KMS-11 (cell line): ENCODE measurements around the gene LAMA2.

ENCODE experiments used
- H2AFZ ChIP-seq: fragments of 200-600 bp; sonication (generic); 2 replicates; pipeline ENCODE4 v1.6.1; 2016; ENCODE audit warnings: antibody characterized with exemption, mixed run types, low read depth
- H3K27ac ChIP-seq: fragments of 200-600 bp; sonication (generic); 2 replicates; pipeline ENCODE4 v1.6.1; 2016; ENCODE audit warnings: mild to moderate bottlenecking, mixed run types
- H3K27me3 ChIP-seq: fragments of 200-600 bp; sonication (generic); 2 replicates; pipeline ENCODE4 v1.6.1; 2017; ENCODE audit warnings: mild to moderate bottlenecking, low read depth, mixed run types, moderate library complexity; ENCODE audit not compliant: insufficient read depth
- H3K36me3 ChIP-seq: fragments of 200-600 bp; sonication (generic); 2 replicates; pipeline ENCODE4 v1.6.1; 2017; ENCODE audit warnings: mild to moderate bottlenecking, mixed run types; ENCODE audit not compliant: insufficient read depth
- H3K4me1 ChIP-seq: fragments of 200-600 bp; sonication (generic); 2 replicates; pipeline ENCODE4 v1.6.1; 2016; ENCODE audit warnings: mild to moderate bottlenecking, low read depth, mixed run types; ENCODE audit not compliant: poor library complexity, severe bottlenecking
- H3K4me2 ChIP-seq: fragments of 200-600 bp; sonication (generic); 2 replicates; pipeline ENCODE4 v1.7.0; 2016; ENCODE audit warnings: mild to moderate bottlenecking, mixed run types
- H3K4me3 ChIP-seq: fragments of 200-600 bp; sonication (generic); IDR thresholded peaks from 2 replicates; pipeline ENCODE4 v1.6.1; 2017; ENCODE audit warnings: low read depth, low read length, mixed read lengths; ENCODE audit not compliant: insufficient read depth
- H3K79me2 ChIP-seq: fragments of 200-600 bp; sonication (generic); 2 replicates; pipeline ENCODE4 v1.6.1; 2016; ENCODE audit warnings: low read depth, mixed run types; ENCODE audit not compliant: insufficient read depth
- H3K9ac ChIP-seq: fragments of 200-600 bp; sonication (generic); 2 replicates; pipeline ENCODE4 v1.6.1; 2016; ENCODE audit warnings: mild to moderate bottlenecking, mixed run types
- H4K20me1 ChIP-seq: fragments of 200-600 bp; sonication (generic); 2 replicates; pipeline ENCODE4 v1.6.1; 2016; ENCODE audit warnings: mild to moderate bottlenecking, mixed run types; ENCODE audit not compliant: insufficient read depth
- TF ChIP-seq, protein P1 (sequence below): fragments of 200-600 bp; sonication (generic); conservative IDR thresholded peaks from 2 replicates; pipeline ENCODE4 v1.6.1; 2017; ENCODE audit warnings: low read depth, mild to moderate bottlenecking, antibody characterized with exemption, low read length, moderate library complexity, mixed read lengths

The LAMA2 gene

DNA sequence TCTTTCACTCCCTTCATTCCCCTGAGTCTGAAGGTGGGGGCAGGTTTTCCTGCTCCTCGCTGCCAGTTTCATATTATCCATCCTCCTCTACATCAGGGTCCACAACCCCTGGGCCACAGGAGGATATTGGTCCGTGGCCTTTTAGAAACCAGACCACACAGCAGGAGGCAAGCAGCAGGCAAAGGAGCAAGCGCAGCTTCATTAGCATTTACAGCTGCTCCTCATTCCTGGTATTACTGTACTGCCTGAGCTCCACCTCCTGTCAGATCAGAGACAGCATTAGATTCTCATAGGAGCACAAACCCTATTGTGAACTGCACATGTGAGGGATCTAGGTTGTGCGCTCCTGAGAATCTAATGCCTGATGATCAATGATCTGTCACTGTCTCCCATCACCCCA, 446.7 kb downstream of the LAMA2 start:
- Histone ChIP-seq H3K4me1 (no peaks in the 10 kb centered on the region), H4K20me1 (no peaks in the 10 kb centered on the region), H3K27me3 (no peaks in the 10 kb centered on the region), H3K79me2 (no peaks in the 10 kb centered on the region), H3K27ac (no peak overlapping the region), H3K9ac (no peak overlapping the region), H3K36me3 (no peaks in the 10 kb centered on the region), H3K4me3 (no peak overlapping the region), H2AFZ (no peak overlapping the region), H3K4me2 (no peak overlapping the region)
- TF ChIP-seq, protein P1, sequence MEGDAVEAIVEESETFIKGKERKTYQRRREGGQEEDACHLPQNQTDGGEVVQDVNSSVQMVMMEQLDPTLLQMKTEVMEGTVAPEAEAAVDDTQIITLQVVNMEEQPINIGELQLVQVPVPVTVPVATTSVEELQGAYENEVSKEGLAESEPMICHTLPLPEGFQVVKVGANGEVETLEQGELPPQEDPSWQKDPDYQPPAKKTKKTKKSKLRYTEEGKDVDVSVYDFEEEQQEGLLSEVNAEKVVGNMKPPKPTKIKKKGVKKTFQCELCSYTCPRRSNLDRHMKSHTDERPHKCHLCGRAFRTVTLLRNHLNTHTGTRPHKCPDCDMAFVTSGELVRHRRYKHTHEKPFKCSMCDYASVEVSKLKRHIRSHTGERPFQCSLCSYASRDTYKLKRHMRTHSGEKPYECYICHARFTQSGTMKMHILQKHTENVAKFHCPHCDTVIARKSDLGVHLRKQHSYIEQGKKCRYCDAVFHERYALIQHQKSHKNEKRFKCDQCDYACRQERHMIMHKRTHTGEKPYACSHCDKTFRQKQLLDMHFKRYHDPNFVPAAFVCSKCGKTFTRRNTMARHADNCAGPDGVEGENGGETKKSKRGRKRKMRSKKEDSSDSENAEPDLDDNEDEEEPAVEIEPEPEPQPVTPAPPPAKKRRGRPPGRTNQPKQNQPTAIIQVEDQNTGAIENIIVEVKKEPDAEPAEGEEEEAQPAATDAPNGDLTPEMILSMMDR = no peak

DNA sequence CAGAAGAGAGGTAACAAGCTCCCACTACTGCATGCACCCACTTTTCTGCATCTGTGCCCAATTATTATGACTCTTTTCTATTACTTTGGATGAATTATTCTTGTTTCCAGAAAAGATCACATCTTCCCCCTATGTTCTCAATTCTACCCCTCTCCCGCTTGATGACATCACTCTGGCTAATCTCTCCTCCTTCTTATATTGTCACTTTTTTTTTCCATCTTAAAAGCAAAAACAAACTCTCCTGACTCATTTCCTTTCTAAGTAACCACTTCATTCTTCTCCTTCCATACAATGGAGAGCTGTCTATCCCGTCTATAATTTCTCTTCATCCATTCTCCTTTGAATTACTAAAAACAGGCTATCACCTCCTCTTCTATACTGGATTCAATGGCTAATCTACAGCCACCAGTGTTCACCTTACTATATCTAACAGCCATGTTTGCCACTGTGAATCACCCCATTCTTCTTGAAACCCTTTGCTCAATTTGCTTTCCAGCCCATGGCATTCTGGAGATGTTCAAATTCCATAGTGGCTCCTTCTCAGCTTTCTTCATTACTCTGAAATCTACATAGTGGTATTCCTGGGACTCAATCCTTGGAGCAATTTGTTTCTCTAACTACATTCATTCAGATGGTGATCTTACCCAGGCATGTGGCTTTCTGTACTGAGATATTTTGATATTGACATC, 448.7 kb downstream of the LAMA2 start:
- no peak overlapping the region for H3K27ac ChIP-seq
- TF ChIP-seq, protein P1 = no peak
- H3K79me2 ChIP-seq = no peaks in the 10 kb centered on the region
- H3K4me1 ChIP-seq = no peaks in the 10 kb centered on the region
- H2AFZ ChIP-seq = no peak overlapping the region
- no peaks in the 10 kb centered on the region for H3K27me3 ChIP-seq
- no peak overlapping the region for H3K4me2 ChIP-seq
- H3K36me3 ChIP-seq = no peaks in the 10 kb centered on the region
- no peak overlapping the region for H3K4me3 ChIP-seq
- no peaks in the 10 kb centered on the region for H4K20me1 ChIP-seq
- no peak overlapping the region for H3K9ac ChIP-seq

DNA sequence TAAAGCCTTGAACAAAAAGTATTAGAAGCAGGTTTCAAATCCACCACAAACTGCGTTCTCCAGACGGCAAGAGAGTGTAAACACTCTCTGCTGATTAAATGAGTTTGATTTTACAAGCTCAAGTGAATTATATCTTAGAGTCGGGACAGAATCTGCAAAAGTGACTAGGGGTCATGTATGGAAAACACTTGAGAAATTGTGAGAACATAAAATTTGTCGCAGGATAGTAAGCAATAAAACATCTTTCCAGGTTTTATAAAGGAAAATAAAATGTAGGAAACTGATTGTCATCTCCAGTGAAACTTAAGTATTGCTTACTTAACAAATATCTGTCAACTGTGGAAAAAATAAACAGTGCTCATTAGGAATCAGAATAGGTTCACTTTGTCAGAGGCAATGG, 452.9 kb downstream of the LAMA2 start:
- H3K4me1 ChIP-seq = no peaks in the 10 kb centered on the region
- no peaks in the 10 kb centered on the region for H3K27me3 ChIP-seq
- no peak overlapping the region for H3K27ac ChIP-seq
- H3K36me3 ChIP-seq = no peaks in the 10 kb centered on the region
- H2AFZ ChIP-seq = no peak overlapping the region
- no peak overlapping the region for H3K4me3 ChIP-seq
- no peaks in the 10 kb centered on the region for H4K20me1 ChIP-seq
- TF ChIP-seq, protein P1 = no peak
- H3K4me2 ChIP-seq = no peak overlapping the region
- no peaks in the 10 kb centered on the region for H3K79me2 ChIP-seq
- no peak overlapping the region for H3K9ac ChIP-seq

DNA sequence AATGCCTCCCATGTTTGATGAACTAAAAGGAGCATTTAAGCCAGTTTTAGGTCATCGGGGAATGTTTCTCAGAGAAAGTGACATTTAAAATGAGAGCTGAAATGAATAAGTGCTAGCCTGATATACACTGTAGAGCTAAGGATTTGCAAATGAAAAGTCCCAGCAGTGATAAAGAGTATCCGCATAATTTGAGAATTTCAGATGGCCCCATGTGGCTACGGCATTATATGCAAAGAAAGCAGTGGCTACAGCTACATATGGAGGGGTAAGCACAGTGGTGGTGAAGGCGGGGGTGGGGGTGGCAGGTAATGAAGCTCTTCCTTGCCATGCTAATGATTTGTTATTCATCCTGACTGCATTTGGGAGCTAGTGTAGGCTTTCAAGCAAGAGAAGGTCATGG, 455.7 kb downstream of the LAMA2 start:
- TF ChIP-seq, protein P1 = no peak
- H3K4me2 ChIP-seq = no peak overlapping the region
- no peak overlapping the region for H3K27ac ChIP-seq
- H3K79me2 ChIP-seq = no peaks in the 10 kb centered on the region
- no peak overlapping the region for H2AFZ ChIP-seq
- H3K9ac ChIP-seq = no peak overlapping the region
- no peaks in the 10 kb centered on the region for H3K4me1 ChIP-seq
- no peaks in the 10 kb centered on the region for H3K36me3 ChIP-seq
- no peaks in the 10 kb centered on the region for H3K27me3 ChIP-seq
- H3K4me3 ChIP-seq = no peak overlapping the region
- H4K20me1 ChIP-seq = no peaks in the 10 kb centered on the region
